Lower leg skin (tissue), 4 donors: ENCODE results near the gene PODXL2. TPM values are rescaled to one million over a fixed set of nuclear protein-coding genes. Genes with fewer than 3 reads are reported as not detected.
A peak's percentile ranks its signal among the peaks of the same experiment; 100 is the strongest.

ENCODE experiments used
- DNase-seq, 2 donors: peaks; one replicate each; pipeline ENCODE4 v3.0.0-alpha.2; 2019; ENCODE audit warnings: low spot score in 2 of 2
- H3K4me3 ChIP-seq: fragments of 200-600 bp; sonication (generic); 2 replicates; pipeline ENCODE4 v1.5.1; 2017; ENCODE audit warnings: mild to moderate bottlenecking, low read depth; ENCODE audit not compliant: poor library complexity, severe bottlenecking
- POLR2A ChIP-seq, 2 donors: fragments of 450-650 bp; IDR thresholded peaks; one replicate each; pipeline ENCODE4 v1.6.1; 2016 to 2017; ENCODE audit warnings: antibody characterized with exemption in 2 of 2, mild to moderate bottlenecking in 1 of 2, moderate library complexity in 1 of 2
- WGBS, 2 donors: methylation state at CpG; one replicate each; pipeline ENCODE4 v1.1.5; 2018; 5-methylcytosine and 5-hydroxymethylcytosine counted together
- intact Hi-C: fragments of 100-400 bp; cut with DNase I; formaldehyde crosslinking; loops from one replicate; pipeline ENCODE4 v1.15.0; 2023; ENCODE audit warnings: low total_unique reads
- total RNA-seq, 4 donors: library from RNA; depleted of rRNA; stranded (reverse); fragments of >200 nt; gene quantifications; one replicate each; pipeline ENCODE4 v1.1.0, GENCODE V29; 2016
- TF ChIP-seq, protein P1 (sequence below), 3 donors: fragments of 450-650 bp; IDR thresholded peaks; one replicate each; pipeline ENCODE4 v1.5.1; 2016; ENCODE audit warnings: antibody characterized with exemption in 3 of 3, mild to moderate bottlenecking in 3 of 3, moderate library complexity in 2 of 3

Gene PODXL2
- total RNA-seq, 4 donors from 2014 or later, result 7.1 to 14.5 (median 9.2) TPM

DNA sequence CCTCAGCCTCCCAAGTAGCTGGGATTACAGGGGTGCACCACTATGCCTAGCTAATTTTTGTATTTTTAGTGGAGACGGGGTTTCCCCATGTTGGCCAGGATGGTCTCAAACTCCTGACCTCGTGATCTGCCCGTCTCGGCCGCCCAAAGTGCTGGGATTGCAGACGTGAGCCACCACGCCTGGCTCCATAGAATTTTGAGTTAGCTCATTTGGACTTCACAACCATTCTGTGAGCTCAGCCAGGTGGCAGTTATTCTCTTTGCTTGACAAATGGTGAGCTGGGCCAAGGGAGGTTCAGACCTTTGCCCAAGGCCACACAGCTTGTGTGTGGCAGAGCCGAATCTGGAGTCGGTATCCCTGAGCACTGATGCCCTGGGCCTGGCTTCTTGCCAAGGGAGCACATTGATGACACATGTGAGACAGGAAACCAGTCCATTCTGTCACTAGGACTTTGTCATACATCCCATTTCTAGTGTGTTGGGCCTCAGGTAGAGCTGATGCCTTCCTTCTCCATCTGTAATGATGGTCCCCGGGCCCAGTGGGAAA, 17.6 kb downstream of the PODXL2 start:
- 86 to 90% methylated on average over 10 of the region's 10 CpGs for WGBS, 2 donors

DNA sequence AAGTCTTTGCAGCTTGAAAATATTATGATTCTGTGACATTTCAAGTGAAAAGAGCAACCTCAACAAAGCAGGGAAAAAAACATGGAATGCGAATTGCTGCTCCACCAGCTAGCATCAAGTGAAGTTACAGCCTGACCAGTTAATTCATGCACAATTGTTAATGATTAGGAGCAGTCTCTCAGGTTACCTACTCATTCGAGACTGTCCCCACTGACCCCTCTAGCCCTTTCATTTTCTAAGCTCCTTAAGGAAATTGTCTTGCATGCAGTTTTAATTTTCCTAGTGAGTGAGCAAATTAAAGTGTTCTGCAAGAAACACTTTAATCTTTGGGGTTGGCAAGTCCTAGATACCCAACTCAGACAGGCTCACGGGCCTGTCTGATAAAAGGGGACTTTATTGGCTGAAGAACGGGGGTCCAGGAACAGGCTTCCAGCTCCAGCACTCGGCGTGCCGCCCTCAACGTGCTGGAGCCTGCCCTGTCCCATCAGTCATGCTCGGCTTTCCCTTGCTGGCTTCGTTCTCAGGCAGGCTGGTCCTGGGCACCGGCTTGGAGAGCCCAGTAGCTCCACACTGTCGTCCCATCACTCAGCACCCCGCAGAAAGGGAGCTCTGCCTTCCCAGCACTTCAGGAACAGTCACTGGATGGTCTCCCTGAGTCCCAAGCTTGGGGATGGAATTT, 18.3 kb downstream of the PODXL2 start:
- DNase-seq, result peak in 1 of 2 donors; percentile 65
- 50 to 53% methylated on average over 11 to 13 of the region's 13 CpGs for WGBS, 2 donors
- intact Hi-C loops, result no loop called here

More for the DNA sequence above, 17.6 kb downstream of the PODXL2 start:
- peak in 1 of 2 donors; percentile 69 for DNase-seq
- no peak overlapping the region for H3K4me3 ChIP-seq
- TF ChIP-seq POLR2A (IDR thresholded peaks at IDR 0.05), result no peak
- TF ChIP-seq, protein P1, sequence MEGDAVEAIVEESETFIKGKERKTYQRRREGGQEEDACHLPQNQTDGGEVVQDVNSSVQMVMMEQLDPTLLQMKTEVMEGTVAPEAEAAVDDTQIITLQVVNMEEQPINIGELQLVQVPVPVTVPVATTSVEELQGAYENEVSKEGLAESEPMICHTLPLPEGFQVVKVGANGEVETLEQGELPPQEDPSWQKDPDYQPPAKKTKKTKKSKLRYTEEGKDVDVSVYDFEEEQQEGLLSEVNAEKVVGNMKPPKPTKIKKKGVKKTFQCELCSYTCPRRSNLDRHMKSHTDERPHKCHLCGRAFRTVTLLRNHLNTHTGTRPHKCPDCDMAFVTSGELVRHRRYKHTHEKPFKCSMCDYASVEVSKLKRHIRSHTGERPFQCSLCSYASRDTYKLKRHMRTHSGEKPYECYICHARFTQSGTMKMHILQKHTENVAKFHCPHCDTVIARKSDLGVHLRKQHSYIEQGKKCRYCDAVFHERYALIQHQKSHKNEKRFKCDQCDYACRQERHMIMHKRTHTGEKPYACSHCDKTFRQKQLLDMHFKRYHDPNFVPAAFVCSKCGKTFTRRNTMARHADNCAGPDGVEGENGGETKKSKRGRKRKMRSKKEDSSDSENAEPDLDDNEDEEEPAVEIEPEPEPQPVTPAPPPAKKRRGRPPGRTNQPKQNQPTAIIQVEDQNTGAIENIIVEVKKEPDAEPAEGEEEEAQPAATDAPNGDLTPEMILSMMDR (IDR thresholded peaks at IDR 0.05), result no peak
- intact Hi-C loops, result no loop called here

DNA sequence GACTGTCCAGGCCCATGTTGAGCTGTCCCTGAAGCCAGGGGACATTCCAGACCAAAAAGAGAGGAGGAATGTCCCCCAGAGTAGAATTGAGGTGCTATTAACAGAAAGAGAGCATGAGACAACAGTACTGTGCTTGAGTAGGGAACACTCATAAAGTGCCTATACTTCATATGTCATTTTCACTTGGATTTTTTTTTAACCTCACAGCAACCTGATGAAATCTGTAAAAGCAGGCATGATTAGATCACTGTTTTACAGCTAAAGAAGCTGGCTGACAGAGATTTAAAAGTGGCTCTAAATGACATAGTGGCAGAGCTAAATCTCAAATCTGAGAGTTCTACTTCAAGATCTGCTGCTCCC, 18.8 kb downstream of the PODXL2 start:
- TF ChIP-seq POLR2A (IDR thresholded peaks at IDR 0.05), result no peak
- TF ChIP-seq, protein P1 (IDR thresholded peaks at IDR 0.05), result no peak
- no peak overlapping the region for H3K4me3 ChIP-seq
- intact Hi-C loops, result no loop called here
- DNase-seq, result no peak

More for the DNA sequence above, 18.3 kb downstream of the PODXL2 start:
- TF ChIP-seq POLR2A (IDR thresholded peaks at IDR 0.05), result no peak
- TF ChIP-seq, protein P1 (IDR thresholded peaks at IDR 0.05), result no peak
- H3K4me3 ChIP-seq, result no peak overlapping the region

DNA sequence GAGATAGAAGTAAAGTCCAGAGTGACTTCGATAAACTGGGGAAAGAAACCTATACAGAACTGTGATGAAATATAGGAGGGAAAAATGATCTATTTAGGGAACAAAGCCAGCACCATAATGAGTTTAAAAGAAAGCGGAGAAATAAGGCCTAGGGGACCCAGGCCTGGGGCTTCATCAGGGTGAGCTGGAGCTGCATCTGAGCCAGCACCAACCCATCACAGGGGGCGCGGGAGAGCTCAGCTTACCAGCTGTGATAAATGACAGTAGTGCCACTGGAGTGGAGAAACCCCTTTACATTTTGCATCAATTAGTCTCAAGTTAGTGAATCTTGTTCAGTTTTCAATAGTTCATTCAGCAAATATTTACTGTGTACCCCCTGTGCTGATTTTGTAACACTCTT, 21.3 kb downstream of the PODXL2 start:
- H3K4me3 ChIP-seq, result no peak overlapping the region
- DNase-seq, result no peak
- 89 to 93% methylated on average over 4 of the region's 4 CpGs for WGBS, 2 donors
- intact Hi-C loops, result loop anchor here (5.0 kb wide), 1 partner anchor 322 kb away; no protein-coding TSS in a partner anchor
- TF ChIP-seq, protein P1 (IDR thresholded peaks at IDR 0.05), result no peak

DNA sequence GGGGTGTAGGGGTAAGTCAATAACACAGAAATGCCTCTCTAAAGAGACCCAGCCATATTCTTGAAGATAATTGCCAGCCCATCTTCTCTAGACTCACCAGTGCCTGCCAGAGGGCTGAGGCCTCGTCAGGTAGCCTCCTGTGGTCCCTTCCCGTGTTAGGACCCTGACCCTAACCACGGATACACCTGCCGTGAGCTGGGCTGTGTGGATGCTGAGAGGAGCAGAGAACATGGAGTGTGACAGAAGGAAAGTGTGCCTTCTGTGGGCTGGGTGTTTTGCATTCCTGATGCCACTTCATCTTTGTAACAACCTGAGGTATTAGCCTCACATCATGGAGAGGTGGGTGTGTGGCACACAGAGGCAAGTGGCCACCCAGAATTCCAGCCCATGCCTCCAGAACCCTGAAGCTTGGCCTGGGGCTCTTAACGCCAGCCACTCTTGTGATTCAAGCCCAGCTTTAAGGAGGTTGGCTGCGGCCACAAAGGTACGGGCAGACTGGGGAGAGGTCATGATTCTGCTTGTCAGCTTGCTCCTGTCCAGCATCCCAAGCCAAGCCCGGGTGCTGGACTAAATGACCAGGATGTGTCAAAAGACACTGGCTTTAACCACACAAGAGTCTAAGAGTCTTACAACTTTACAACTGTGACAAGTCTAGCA, 22.7 kb downstream of the PODXL2 start:
- peak in 1 of 2 donors; percentile 76 for DNase-seq
- TF ChIP-seq, protein P1 (IDR thresholded peaks at IDR 0.05), result no peak
- no peak for TF ChIP-seq POLR2A (IDR thresholded peaks at IDR 0.05)
- no peak overlapping the region for H3K4me3 ChIP-seq
- 73 to 76% methylated on average over 8 of the region's 8 CpGs for WGBS, 2 donors
- intact Hi-C loops, result loop anchor here (5.0 kb wide), 1 partner anchor 321 kb away; no protein-coding TSS in a partner anchor
